HEK293 (cell line): Measurements from ENCODE around the gene CALM3.

ENCODE experiments used
- CTCF ChIA-PET: fragments of 350-600 bp; formaldehyde crosslinking; extraction: SDS; loops from one replicate; lab custom pipeline; 2021; ENCODE audit warnings: antibody characterized with exemption; lab: Yijun Ruan, JAX
- POLR2A ChIA-PET: fragments of 300-600 bp; formaldehyde crosslinking; extraction: SDS; loops from one replicate; lab custom pipeline; 2020; ENCODE audit warnings: antibody characterized with exemption, inconsistent platforms; lab: Yijun Ruan, JAX
- H3K27ac ChIP-seq: fragments of 200-500 bp; sonication (Bioruptor generic); 2 replicates; pipeline ENCODE4 v1.5.1; 2014; ENCODE audit warnings: low read depth, low read length, control low read depth, inconsistent platforms; ENCODE audit errors: extremely low read depth
- H3K36me3 ChIP-seq, 2 experiments: fragments of 200-500 bp in 1 of 2; sonication (Bioruptor generic) in 1 of 2; 1 replicate in 1 of 2; 2 replicates in 1 of 2; pipeline ENCODE4 v1.5.1; 2014 to 2017; ENCODE audit warnings: inconsistent platforms in 2 of 2, low read length in 2 of 2; ENCODE audit not compliant: control insufficient read depth in 2 of 2, insufficient read depth in 1 of 2
- H3K4me1 ChIP-seq: fragments of 200-500 bp; sonication (Bioruptor generic); 2 replicates; pipeline ENCODE4 v1.5.1; 2014; ENCODE audit warnings: mild to moderate bottlenecking, low read length, inconsistent platforms; ENCODE audit not compliant: control insufficient read depth, insufficient read depth
- H3K4me3 ChIP-seq: 2 replicates; pipeline ENCODE4 v1.5.1; 2011; ENCODE audit warnings: low read depth, mild to moderate bottlenecking, control low read depth, low read length, moderate library complexity
- H3K9me3 ChIP-seq: fragments of 200-500 bp; sonication (Bioruptor generic); 2 replicates; pipeline ENCODE4 v1.5.1; 2014; ENCODE audit warnings: low read depth, low read length, inconsistent platforms; ENCODE audit not compliant: control insufficient read depth, insufficient read depth
- BCL11B ChIP-seq: fragments of 450-650 bp; formaldehyde crosslinking; IDR thresholded peaks from 2 replicates; pipeline ENCODE4 v1.5.1; 2016; ENCODE audit warnings: low read depth, missing biosample characterization, missing genetic modification characterization
- GLI2 ChIP-seq: fragments of 450-650 bp; formaldehyde crosslinking; IDR thresholded peaks from 2 replicates; pipeline ENCODE4; 2017; ENCODE audit warnings: missing biosample characterization, missing genetic modification characterization, low read depth, borderline replicate concordance
- KLF1 ChIP-seq: fragments of 450-650 bp; formaldehyde crosslinking; IDR thresholded peaks from 2 replicates; pipeline ENCODE4 v1.5.1; 2016; ENCODE audit warnings: missing biosample characterization, missing genetic modification characterization
- MEIS1 ChIP-seq: sonication (generic); formaldehyde crosslinking; IDR thresholded peaks from 2 replicates; pipeline ENCODE4 v1.8.1; 2022; ENCODE audit warnings: missing genetic modification reagents, mild to moderate bottlenecking, borderline replicate concordance
- OVOL3 ChIP-seq: fragments of 450-650 bp; formaldehyde crosslinking; IDR thresholded peaks from 2 replicates; pipeline ENCODE4 v1.5.1; 2016; ENCODE audit warnings: missing biosample characterization, missing genetic modification characterization
- ZBTB7A ChIP-seq: fragments of 450-650 bp; formaldehyde crosslinking; IDR thresholded peaks from 2 replicates; pipeline ENCODE4 v1.5.1; 2016; ENCODE audit warnings: low read depth, missing biosample characterization, missing genetic modification characterization
- ZNF341 ChIP-seq: fragments of 450-650 bp; formaldehyde crosslinking; IDR thresholded peaks from 2 replicates; pipeline ENCODE4; 2016; ENCODE audit warnings: low read depth, missing biosample characterization, missing genetic modification characterization
- ZNF354C ChIP-seq: fragments of 450-650 bp; formaldehyde crosslinking; IDR thresholded peaks from 2 replicates; pipeline ENCODE4 v1.5.1; 2016; ENCODE audit warnings: missing biosample characterization, missing genetic modification characterization, low read depth, borderline replicate concordance
- ZNF404 ChIP-seq: fragments of 450-650 bp; formaldehyde crosslinking; IDR thresholded peaks from 2 replicates; pipeline ENCODE4 v1.5.1; 2017; ENCODE audit warnings: missing biosample characterization, missing genetic modification characterization
- ZNF510 ChIP-seq: fragments of 450-650 bp; formaldehyde crosslinking; IDR thresholded peaks from 2 replicates; pipeline ENCODE4 v1.5.1; 2018; ENCODE audit warnings: mild to moderate bottlenecking, missing genetic modification characterization, missing biosample characterization; ENCODE audit not compliant: insufficient replicate concordance
- ZNF521 ChIP-seq: fragments of 450-650 bp; formaldehyde crosslinking; IDR thresholded peaks from 2 replicates; pipeline ENCODE4 v1.5.1; 2017; ENCODE audit warnings: missing biosample characterization, mild to moderate bottlenecking, missing genetic modification characterization
- ZNF621 ChIP-seq: fragments of 450-650 bp; formaldehyde crosslinking; IDR thresholded peaks from 2 replicates; pipeline ENCODE4 v1.5.1; 2017; ENCODE audit warnings: missing biosample characterization, missing genetic modification characterization
- ZNF658 ChIP-seq: fragments of 450-650 bp; formaldehyde crosslinking; IDR thresholded peaks from 2 replicates; pipeline ENCODE4; 2016; ENCODE audit warnings: missing biosample characterization, missing genetic modification characterization
- ZNF768 ChIP-seq: fragments of 450-650 bp; formaldehyde crosslinking; IDR thresholded peaks from 2 replicates; pipeline ENCODE4 v1.5.1; 2018; ENCODE audit warnings: missing biosample characterization, mild to moderate bottlenecking, missing genetic modification characterization
- ZNF791 ChIP-seq: fragments of 450-650 bp; formaldehyde crosslinking; IDR thresholded peaks from 2 replicates; pipeline ENCODE4 v1.5.1; 2016; ENCODE audit warnings: missing biosample characterization, missing genetic modification characterization
- ZNF837 ChIP-seq: fragments of 450-650 bp; formaldehyde crosslinking; IDR thresholded peaks from 2 replicates; pipeline ENCODE4 v1.5.1; 2016; ENCODE audit warnings: missing biosample characterization, missing genetic modification characterization
- TF ChIP-seq, protein P1 (sequence below): fragments of 450-650 bp; formaldehyde crosslinking; IDR thresholded peaks from 2 replicates; pipeline ENCODE4 v1.5.1; 2017; ENCODE audit warnings: missing biosample characterization, missing genetic modification characterization
- TF ChIP-seq, protein P2 (sequence below): fragments of 450-650 bp; formaldehyde crosslinking; IDR thresholded peaks from 2 replicates; pipeline ENCODE4 v1.5.1; 2016; ENCODE audit warnings: missing biosample characterization, missing genetic modification characterization
- TF ChIP-seq, protein P3 (sequence below): fragments of 450-650 bp; formaldehyde crosslinking; IDR thresholded peaks from 2 replicates; pipeline ENCODE4 v1.5.1; 2016; ENCODE audit warnings: missing biosample characterization, missing genetic modification characterization

The CALM3 gene

DNA sequence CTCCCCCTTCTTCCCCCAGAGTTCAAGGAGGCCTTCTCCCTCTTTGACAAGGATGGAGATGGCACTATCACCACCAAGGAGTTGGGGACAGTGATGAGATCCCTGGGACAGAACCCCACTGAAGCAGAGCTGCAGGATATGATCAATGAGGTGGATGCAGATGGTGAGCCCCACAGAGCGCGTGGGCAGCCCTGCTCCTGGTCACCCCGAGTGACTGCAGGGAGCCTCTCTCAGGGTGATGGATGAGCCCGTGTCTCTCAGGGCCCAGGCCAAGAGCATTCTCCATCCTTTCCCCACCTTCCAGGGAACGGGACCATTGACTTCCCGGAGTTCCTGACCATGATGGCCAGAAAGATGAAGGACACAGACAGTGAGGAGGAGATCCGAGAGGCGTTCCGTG is 7.0 kb downstream of the CALM3 start (continued):
- TF ChIP-seq ZNF768 (tag by site-specific recombination) = no peak
- TF ChIP-seq ZNF521 = no peak
- TF ChIP-seq, protein P1, sequence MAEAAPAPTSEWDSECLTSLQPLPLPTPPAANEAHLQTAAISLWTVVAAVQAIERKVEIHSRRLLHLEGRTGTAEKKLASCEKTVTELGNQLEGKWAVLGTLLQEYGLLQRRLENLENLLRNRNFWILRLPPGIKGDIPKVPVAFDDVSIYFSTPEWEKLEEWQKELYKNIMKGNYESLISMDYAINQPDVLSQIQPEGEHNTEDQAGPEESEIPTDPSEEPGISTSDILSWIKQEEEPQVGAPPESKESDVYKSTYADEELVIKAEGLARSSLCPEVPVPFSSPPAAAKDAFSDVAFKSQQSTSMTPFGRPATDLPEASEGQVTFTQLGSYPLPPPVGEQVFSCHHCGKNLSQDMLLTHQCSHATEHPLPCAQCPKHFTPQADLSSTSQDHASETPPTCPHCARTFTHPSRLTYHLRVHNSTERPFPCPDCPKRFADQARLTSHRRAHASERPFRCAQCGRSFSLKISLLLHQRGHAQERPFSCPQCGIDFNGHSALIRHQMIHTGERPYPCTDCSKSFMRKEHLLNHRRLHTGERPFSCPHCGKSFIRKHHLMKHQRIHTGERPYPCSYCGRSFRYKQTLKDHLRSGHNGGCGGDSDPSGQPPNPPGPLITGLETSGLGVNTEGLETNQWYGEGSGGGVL (tag by site-specific recombination) = no peak

DNA sequence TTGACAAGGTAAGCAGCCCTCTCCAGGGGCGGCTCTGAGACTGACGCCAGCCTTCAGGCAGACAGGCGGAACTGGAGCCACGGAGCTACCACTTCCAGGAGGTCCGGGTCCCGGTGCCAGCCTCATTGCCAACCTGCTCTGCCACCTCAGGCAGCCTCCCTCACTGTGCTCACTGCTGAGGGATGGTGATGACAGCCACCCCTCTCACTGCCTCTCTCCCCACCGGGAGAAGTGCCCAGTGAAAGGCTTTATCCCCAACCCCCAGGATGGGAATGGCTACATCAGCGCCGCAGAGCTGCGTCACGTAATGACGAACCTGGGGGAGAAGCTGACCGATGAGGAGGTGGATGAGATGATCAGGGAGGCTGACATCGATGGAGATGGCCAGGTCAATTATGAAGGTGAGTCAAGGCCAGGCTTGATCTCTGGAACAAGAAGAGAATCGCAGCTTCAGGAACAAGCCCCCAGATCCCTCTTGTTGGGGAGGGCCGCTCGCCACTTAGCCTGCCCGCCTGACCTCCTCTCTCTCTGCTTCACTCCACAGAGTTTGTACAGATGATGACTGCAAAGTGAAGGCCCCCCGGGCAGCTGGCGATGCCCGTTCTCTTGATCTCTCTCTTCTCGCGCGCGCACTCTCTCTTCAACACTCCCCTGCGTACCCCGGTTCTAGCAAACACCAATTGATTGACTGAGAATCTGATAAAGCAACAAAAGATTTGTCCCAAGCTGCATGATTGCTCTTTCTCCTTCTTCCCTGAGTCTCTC is 7.6 kb downstream of the CALM3 start:
- ChIA-PET CTCF (interaction anchor here (1.4 to 14.6 kb wide), 5 partner anchors 9 to 79 kb away, joined by 3 to 327 read pairs (median 17); partner anchors contain the start of gene DACT3), POLR2A (interaction anchor here (0.6 to 1.0 kb wide), 2 partner anchors 53 to 74 kb away, joined by 3 read pairs; no protein-coding TSS in a partner anchor)
- H3K27ac ChIP-seq = no peak overlapping the region
- peaks cover 37 to 67% of the 10 kb centered on the region in 2 experiments for H3K36me3 ChIP-seq
- no peaks in the 10 kb centered on the region for H3K9me3 ChIP-seq
- no peak overlapping the region for H3K4me3 ChIP-seq
- no peak for TF ChIP-seq ZNF837 (tag by site-specific recombination)
- no peak for TF ChIP-seq ZNF621 (tag by site-specific recombination)
- TF ChIP-seq ZNF404 (tag by site-specific recombination) = no peak
- TF ChIP-seq ZNF354C (tag by site-specific recombination) = no peak
- TF ChIP-seq, protein P2, sequence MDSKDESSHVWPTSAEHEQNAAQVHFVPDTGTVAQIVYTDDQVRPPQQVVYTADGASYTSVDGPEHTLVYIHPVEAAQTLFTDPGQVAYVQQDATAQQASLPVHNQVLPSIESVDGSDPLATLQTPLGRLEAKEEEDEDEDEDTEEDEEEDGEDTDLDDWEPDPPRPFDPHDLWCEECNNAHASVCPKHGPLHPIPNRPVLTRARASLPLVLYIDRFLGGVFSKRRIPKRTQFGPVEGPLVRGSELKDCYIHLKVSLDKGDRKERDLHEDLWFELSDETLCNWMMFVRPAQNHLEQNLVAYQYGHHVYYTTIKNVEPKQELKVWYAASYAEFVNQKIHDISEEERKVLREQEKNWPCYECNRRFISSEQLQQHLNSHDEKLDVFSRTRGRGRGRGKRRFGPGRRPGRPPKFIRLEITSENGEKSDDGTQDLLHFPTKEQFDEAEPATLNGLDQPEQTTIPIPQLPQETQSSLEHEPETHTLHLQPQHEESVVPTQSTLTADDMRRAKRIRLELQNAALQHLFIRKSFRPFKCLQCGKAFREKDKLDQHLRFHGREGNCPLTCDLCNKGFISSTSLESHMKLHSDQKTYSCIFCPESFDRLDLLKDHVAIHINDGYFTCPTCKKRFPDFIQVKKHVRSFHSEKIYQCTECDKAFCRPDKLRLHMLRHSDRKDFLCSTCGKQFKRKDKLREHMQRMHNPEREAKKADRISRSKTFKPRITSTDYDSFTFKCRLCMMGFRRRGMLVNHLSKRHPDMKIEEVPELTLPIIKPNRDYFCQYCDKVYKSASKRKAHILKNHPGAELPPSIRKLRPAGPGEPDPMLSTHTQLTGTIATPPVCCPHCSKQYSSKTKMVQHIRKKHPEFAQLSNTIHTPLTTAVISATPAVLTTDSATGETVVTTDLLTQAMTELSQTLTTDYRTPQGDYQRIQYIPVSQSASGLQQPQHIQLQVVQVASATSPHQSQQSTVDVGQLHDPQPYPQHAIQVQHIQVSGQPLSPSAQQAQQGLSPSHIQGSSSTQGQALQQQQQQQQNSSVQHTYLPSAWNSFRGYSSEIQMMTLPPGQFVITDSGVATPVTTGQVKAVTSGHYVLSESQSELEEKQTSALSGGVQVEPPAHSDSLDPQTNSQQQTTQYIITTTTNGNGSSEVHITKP (tag by site-specific recombination) = no peak
- TF ChIP-seq OVOL3 (tag by site-specific recombination) = no peak
- no peak for TF ChIP-seq ZNF341
- TF ChIP-seq ZNF510 (tag by site-specific recombination) = no peak
- no peak for TF ChIP-seq KLF1 (tag by site-specific recombination)
- no peaks in the 10 kb centered on the region for H3K4me1 ChIP-seq

DNA sequence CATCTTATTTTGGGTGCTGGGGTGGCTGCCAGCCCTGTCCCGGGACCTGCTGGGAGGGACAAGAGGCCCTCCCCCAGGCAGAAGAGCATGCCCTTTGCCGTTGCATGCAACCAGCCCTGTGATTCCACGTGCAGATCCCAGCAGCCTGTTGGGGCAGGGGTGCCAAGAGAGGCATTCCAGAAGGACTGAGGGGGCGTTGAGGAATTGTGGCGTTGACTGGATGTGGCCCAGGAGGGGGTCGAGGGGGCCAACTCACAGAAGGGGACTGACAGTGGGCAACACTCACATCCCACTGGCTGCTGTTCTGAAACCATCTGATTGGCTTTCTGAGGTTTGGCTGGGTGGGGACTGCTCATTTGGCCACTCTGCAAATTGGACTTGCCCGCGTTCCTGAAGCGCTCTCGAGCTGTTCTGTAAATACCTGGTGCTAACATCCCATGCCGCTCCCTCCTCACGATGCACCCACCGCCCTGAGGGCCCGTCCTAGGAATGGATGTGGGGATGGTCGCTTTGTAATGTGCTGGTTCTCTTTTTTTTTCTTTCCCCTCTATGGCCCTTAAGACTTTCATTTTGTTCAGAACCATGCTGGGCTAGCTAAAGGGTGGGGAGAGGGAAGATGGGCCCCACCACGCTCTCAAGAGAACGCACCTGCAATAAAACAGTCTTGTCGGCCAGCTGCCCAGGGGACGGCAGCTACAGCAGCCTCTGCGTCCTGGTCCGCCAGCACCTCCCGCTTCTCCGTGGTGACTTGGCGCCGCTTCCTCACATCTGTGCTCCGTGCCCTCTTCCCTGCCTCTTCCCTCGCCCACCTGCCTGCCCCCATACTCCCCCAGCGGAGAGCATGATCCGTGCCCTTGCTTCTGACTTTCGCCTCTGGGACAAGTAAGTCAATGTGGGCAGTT is 8.6 kb downstream of the CALM3 start:
- H3K36me3 ChIP-seq = peaks cover 37 to 61% of the 10 kb centered on the region in 2 experiments
- POLR2A ChIA-PET = interaction anchor here (0.7 to 3.2 kb wide), 3 partner anchors 9 to 259 kb away, joined by 3 to 39 read pairs (median 4); partner anchors contain the start of gene CALM3
- no peaks in the 10 kb centered on the region for H3K9me3 ChIP-seq
- CTCF ChIA-PET = interaction anchor here (0.6 to 14.6 kb wide), 7 partner anchors 9 to 67 kb away, joined by 3 to 327 read pairs (median 3); partner anchors contain the start of gene DACT3
- no peak overlapping the region for H3K4me3 ChIP-seq
- H3K27ac ChIP-seq = no peak overlapping the region
- no peaks in the 10 kb centered on the region for H3K4me1 ChIP-seq
- TF ChIP-seq, protein P3, sequence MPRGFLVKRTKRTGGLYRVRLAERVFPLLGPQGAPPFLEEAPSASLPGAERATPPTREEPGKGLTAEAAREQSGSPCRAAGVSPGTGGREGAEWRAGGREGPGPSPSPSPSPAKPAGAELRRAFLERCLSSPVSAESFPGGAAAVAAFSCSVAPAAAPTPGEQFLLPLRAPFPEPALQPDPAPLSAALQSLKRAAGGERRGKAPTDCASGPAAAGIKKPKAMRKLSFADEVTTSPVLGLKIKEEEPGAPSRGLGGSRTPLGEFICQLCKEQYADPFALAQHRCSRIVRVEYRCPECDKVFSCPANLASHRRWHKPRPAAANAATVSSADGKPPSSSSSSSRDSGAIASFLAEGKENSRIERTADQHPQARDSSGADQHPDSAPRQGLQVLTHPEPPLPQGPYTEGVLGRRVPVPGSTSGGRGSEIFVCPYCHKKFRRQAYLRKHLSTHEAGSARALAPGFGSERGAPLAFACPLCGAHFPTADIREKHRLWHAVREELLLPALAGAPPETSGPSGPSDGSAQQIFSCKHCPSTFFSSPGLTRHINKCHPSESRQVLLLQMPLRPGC (tag by site-specific recombination) = no peak
- TF ChIP-seq ZBTB7A (no peak), BCL11B (tag by site-specific recombination) (no peak), ZNF658 (no peak), GLI2 (tag by site-specific recombination) (no peak), MEIS1 (CRISPR knock-in tag) (no peak), ZNF791 (tag by site-specific recombination) (no peak)
- TF ChIP-seq, protein P2 (tag by site-specific recombination) = no peak
